HG03159 (cell line): ENCODE results near the gene KAZN.

ENCODE experiments used
- ATAC-seq: cut with Tn5 transposase; IDR thresholded peaks from one replicate; pipeline ENCODE4 v1.9.1; 2021; ENCODE audit warnings: mild to moderate bottlenecking, moderate library complexity; ENCODE audit not compliant: unreplicated experiment

The KAZN gene

DNA sequence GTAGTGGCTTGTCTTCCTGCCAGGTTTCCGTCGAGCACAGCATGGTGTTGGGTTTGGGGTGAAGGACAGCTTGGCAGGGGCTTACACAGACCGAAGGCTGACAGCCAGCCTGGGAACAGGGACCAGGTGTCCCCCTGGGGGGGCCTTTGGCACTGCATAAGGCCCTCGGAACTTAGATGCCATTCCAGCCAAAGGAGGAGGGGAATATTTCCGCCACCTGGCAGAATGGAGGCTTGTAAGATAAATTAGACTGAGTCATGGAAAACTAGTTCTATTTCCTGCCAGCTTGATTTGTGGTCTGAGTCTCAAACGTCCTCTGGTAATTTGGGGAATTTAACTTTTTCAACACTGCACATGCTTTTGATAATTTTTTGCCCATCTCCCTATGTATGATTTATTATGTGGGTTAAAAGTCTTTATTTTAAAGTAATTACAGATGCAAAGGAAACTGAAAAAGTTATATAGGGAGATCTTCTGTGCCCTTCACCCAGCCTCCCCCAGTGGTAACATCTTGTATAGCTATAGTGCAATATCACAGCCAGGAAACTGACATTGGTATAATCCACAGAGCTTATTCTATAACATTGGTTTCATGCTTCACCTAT lies 543.6 kb downstream of the KAZN start:
- ATAC-seq = no peak

GRCh38 chr1:15145327-15145726 lies 546.8 kb downstream of the KAZN start:
- no peak for ATAC-seq

GRCh38 chr1:15146142-15146680 lies 547.7 kb downstream of the KAZN start:
- no peak for ATAC-seq

DNA sequence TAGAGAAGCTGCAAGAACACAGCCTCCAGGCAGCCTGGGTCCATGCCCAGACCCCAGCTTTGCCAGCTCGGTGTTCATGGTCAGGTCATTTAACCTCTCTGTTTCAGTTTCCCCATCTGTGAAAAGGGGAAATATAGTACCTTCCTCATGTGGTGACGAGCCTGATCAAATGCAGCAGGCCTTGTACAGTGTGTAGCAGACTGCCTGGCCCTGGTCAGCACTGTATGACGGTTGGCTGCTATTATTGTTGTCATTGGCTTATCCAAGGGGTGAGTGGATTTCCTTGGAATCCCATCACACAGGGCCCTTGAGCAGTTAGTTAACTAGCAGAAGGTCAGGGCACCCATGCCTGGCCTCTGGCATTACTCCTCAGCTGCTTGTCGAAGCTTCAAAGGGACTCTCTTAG lies 548.5 kb downstream of the KAZN start:
- ATAC-seq = no peak

DNA sequence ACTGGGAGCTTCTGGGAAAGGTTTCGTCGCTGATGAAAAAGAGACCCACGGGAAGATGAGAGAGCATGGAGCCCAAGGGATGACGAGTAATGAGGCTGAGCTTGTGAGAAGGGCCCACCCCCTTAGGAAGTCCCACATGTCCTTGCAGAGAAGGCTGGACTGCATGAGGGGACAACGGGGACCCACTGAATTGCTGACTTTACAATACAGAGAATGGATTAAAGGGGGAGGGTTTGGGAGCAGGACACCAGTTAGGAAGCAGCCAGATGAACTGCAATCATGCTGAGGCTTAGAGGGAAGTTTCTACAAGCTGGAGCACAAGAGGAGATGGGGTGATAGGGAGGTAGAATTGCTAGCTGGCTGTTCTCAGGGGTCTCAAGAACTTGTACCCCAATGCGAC lies 549.5 kb downstream of the KAZN start:
- ATAC-seq = no peak

- no peak for ATAC-seq
These were observed 550.0 kb downstream of the KAZN start for GRCh38 chr1:15148475-15148874.

GRCh38 chr1:15148941-15149340 lies 550.5 kb downstream of the KAZN start:
- ATAC-seq = no peak

DNA sequence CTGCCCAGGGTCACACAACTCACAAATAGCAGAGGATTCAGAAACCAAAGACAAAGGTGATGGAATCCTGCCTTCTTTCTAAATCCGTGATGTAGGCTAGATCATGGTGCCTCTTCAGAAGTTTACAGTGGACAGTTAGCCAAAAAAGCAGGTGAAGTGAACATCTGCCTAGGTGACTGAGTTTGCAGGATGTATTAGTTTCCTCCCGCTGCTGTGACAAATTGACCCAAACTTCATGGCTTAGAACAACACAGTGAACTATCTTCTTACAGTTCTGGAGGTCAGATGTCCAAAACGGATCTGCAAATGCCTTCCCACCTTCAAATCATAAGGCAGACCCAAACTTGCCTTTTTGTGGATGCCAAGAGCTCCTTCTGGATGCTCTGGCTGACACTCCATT lies 551.9 kb downstream of the KAZN start:
- ATAC-seq = no peak

DNA sequence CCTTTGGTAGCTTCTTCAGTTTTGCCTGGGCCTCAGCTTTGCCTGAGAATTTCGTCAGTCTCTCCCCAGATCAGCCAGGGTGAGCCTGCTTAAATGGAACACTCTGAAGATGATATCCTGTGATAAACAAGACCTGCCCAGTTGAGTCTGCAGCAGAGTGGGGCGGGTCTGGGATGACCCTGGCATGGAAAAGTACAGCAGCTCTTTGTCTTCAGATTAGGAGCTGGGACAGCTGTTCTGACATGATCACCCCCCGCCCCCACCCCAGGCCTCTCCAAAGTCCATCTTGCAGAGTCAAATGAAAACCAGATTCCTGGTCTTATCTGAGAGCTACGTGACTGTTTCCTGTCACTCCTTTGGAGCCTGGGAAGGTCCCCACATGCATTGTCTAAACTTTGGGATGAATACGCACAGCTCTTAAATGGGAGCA lies 552.9 kb downstream of the KAZN start:
- ATAC-seq = no peak

- ATAC-seq = no peak
These were observed 553.4 kb downstream of the KAZN start for GRCh38 chr1:15151871-15152270.

DNA sequence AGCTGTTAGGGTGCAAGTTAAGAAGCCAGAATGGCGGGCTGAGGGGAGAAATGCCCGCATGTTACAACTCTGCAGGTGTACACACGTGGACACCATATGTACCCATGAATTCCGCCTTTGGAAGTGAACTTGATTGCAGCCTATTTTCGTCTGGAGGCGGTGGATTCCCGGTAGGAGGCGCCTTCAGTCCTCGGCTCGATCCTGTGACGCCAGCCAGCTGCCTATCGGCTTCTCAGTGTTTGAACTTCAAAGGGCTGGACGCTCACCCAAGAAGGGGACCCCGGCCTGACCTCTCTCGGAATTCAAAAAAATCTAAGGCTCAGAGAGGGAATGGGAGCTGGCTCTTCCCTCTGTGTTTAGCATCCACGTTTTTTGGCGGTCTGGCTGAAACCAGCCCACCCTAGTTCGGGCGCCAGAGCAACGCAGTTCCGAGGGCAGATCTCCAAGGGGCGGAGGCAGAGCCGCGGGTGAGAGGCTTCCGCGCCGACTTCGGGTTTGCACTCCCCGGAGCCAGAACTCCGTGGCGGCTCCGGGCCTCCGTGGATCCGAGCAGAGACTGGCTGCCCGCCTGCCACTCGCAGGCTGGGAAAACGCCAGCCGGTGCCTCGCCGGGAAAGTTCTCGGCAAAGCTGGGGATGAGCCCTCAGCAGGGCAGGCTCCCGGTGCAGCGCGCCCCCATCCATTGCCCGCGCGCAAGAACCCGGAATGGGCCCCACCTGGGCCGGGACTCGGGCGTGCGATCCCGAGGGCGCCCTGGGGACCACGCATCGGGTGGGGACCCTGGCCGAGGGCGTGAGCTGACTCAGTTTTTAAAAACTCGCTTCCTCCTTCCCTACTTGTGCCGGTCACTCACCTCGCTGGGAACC lies 554.1 kb downstream of the KAZN start:
- no peak for ATAC-seq

DNA sequence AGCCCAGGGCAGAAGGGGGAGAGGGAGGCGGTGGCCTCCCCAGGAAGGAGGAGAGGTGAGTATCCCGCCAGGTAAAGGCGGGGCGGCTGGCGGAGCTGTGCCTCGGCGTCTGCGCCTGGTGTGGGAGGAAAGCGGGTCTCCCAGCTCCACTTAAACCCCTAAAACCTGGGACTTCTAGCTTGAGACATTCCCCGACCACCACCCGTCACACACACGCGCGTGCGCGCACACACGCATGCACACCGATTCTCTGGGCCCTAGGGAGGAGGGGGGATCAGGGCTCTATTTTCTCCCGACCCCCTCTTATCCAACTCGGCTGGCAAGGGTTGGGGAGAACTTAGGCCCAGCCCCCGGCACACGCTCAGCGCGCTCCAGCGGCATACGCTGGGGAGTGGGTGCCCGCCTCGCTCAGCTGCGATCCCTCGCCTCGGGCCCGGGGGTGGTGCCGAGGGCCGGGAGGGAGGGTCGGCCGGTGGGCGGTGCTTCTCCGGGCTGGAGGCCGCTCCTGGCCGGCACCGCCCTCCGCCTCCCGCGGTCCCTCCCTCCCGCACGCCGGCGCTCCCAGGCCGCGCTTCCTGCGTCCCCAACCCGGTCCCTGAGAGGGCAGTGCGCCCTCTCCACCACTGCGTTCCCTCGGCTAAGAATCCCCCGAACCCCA lies 554.8 kb downstream of the KAZN start, which contains the start of gene TMEM51:
Gene TMEM51, plus strand, starts transcription at position 564 of the 658 bp plus-strand sequence. CDS start 61,341 bp downstream, outside the sequence.
- no peak for ATAC-seq

GRCh38 chr1:15153842-15154479 lies 555.5 kb downstream of the KAZN start:
- ATAC-seq = no peak

- no peak for ATAC-seq
These were observed 556.1 kb downstream of the KAZN start for GRCh38 chr1:15154480-15155036.

DNA sequence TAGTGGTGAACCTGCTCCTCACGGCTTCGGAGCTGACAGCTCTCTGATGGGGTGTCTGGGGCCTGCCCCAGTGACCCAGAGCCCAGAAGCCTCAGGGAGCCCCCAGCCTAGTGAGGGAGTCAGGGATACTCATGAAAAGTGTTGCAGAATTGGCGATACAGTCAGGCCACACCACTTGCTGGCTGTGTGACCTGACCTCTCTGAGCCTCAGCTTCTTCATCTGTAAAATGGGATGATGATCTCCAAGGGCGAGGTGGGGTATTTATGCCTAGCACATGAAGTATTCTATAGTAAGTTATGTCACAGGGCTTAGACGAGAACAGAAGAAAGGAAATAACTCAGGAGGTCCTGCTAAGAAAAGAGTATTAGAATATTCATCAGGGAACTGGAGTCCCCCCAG lies 556.7 kb downstream of the KAZN start:
- no peak for ATAC-seq

- no peak for ATAC-seq
These were observed 557.6 kb downstream of the KAZN start for GRCh38 chr1:15155888-15156741.

- ATAC-seq = no peak
These were observed 558.4 kb downstream of the KAZN start for GRCh38 chr1:15156807-15157380.

DNA sequence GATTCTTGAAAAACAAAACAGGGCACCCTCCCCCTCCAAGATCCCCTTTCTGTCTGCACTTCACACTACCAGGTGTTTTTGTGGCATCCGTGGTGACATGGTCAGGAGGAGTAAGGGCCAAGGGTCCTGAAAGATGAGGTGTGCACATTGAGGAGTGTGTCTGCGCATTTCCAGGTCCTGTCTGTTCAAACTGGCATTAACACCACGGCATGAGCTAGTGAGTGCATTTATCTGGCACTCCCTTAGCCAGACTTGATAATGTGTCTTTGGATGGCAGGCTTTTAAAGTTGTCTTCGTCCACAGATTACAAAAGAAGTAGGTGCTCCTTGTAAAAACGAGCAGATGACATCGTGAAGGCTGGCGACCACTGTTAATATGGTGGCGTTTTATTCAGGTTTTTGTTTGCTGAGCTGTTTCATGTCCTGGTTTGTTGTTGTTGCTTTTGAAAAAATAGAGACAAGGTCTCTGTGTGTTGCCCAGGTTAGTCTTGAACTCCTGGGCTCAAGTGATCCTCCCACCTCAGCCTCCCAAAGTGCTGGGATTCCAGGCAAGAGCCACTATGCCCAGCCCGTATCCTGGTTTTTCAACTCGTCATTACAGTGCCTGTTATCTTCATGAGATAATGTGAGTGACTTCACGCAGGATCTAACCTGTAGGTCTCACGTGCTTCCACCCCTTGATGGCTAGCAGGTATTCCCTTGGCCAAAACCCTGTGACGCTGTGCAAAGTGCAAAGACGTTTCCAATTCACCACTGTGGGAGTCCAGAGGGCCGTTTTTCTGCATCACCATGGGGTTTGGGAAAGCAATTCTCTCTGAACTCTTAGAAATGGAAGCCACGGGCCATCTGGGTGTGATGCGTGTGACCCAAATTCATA lies 559.3 kb downstream of the KAZN start:
- ATAC-seq = no peak
